OCI-LY7 (cell line): ENCODE results near the gene ADGRG3.

Source experiments
- EZH2phosphoT487 ChIP-seq: fragments of 200-600 bp; sonication (generic); IDR thresholded peaks from 2 replicates; pipeline ENCODE4 v1.6.1; 2018; ENCODE audit warnings: low read depth, borderline replicate concordance, mild to moderate bottlenecking, mixed run types, antibody characterized with exemption, low read length, moderate library complexity, mixed read lengths
- TF ChIP-seq, protein P1 (sequence below): fragments of 200-600 bp; sonication (generic); conservative IDR thresholded peaks from 2 replicates; pipeline ENCODE4 v1.5.1; 2014; ENCODE audit warnings: mild to moderate bottlenecking, antibody characterized with exemption, low read length, moderate library complexity, mixed read lengths

DNA sequence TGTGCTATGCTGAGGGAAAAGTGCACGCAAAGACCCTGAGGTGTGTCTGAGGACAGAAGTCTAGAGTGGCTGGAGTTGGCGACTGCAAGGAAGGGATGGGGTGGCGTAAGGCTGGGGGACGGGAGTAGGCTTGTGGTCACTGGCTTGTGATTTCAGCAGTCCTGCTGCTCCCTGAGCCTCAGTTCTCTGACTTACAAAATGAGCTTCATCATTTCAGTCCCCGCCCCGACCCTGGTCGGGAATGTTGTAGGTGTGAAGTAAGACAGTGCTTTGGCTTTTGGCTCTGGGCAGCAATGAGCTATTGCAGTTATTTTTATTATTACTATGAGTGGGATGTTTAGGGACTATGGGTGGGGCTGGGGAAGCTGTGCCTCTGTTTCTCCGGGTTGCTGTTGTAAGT is 31.1 kb upstream of the ADGRG3 start:
- TF ChIP-seq, protein P1, sequence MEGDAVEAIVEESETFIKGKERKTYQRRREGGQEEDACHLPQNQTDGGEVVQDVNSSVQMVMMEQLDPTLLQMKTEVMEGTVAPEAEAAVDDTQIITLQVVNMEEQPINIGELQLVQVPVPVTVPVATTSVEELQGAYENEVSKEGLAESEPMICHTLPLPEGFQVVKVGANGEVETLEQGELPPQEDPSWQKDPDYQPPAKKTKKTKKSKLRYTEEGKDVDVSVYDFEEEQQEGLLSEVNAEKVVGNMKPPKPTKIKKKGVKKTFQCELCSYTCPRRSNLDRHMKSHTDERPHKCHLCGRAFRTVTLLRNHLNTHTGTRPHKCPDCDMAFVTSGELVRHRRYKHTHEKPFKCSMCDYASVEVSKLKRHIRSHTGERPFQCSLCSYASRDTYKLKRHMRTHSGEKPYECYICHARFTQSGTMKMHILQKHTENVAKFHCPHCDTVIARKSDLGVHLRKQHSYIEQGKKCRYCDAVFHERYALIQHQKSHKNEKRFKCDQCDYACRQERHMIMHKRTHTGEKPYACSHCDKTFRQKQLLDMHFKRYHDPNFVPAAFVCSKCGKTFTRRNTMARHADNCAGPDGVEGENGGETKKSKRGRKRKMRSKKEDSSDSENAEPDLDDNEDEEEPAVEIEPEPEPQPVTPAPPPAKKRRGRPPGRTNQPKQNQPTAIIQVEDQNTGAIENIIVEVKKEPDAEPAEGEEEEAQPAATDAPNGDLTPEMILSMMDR: no peak
- no peak for TF ChIP-seq EZH2phosphoT487
